HG03571 (cell line): ENCODE results near the gene TIMM8B.
"Not testable (repeated sequence)": the region's sequence is repeated elsewhere in the genome, so short reads cannot be mapped to it uniquely, and the experiment has no call there.

ENCODE experiments used
- ATAC-seq: cut with Tn5 transposase; IDR thresholded peaks from one replicate; pipeline ENCODE4 v1.9.1; 2021; ENCODE audit not compliant: unreplicated experiment

TIMM8B gene

DNA sequence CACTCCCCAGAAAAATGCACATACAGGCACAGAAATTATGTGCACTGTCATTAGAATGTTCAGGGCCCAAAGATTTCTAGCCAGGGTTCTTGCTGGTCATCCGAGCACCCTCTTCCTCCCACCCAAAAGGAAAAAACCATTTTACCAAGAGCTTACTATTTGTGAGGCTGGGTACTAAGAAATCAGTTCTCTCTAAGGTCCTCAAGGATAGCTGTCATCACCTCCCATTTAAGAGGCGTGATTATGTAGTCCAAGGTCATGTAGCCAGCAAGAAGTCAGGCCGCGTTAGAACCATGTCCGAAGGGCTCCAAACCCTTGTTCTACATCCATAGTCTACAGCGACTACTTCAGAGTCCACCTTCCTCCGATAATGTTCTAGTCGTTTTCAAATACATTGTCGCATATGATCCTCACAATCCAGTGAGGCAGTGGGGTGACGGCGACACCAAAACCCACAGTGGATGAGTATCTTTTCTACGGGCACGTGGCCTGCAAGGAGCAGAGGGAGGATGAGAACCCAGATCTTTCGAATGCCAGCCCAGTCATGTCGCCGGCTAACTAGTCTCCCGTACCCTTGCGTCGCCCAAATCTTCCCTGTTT is 634 bp downstream of the TIMM8B start:
- peak; percentile 25 for ATAC-seq

GRCh38 chr11:112082729-112083128 is 3.8 kb downstream of the TIMM8B start:
- ATAC-seq = no peak

- ATAC-seq = peak; percentile 87
These were observed 12.4 kb downstream of the TIMM8B start, which contains the start of the genes NKAPD1 and PIH1D2 for GRCh38 chr11:112073941-112074811. Gene NKAPD1, plus strand, starts transcription at chr11:112074299. Its CDS starts 1,276 bp downstream, at chr11:112075575. Gene PIH1D2, minus strand, starts transcription at chr11:112074017. Its CDS starts 843 bp downstream, at chr11:112073174.

DNA sequence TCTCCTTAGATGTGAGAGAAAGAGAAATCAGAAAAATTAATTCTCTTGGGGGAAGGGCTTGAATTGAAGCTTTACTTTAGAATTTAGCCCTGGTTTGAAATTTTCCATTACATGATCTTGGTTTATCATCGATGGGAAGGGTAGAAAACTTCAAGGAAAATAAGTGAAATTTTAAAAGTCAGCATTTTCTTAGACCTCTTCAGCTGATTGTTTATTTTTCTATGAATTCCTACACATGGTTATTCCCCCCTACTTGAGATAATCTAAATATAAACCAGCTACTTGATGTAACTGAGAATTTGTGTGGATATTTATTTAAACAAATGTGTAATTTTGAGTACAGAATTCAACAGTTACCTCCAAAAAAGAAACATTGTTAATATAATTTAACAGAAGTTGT is 23.6 kb downstream of the TIMM8B start:
- no peak for ATAC-seq

GRCh38 chr11:112058103-112058502 is 28.5 kb downstream of the TIMM8B start:
- ATAC-seq = no peak

DNA sequence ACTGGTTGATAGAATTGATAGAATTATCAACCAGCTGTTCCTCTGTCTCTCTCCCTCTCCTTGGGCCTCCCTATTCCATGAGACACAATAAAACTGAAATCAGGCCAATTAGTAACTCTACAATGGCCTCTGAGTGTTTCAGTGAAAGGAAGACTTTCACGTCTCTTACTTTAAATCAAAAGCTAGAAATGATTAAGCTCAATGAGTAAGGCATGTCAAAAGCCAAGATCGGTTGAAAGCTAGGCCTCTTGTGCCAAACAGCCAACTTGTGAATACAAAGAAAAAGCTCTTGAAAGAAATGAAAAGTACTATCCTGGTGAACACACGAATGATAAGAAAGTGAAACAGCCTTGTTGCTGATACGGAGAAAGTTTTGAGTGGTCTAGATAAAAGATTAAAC is 29.4 kb downstream of the TIMM8B start:
- ATAC-seq = no peak

- no peak for ATAC-seq
These were observed 34.8 kb downstream of the TIMM8B start for GRCh38 chr11:112051768-112052167.

- ATAC-seq = peak; percentile 69
These were observed 35.8 kb downstream of the TIMM8B start for GRCh38 chr11:112050721-112051120.

GRCh38 chr11:112049777-112050176 is 36.8 kb downstream of the TIMM8B start:
- ATAC-seq = no peak

DNA sequence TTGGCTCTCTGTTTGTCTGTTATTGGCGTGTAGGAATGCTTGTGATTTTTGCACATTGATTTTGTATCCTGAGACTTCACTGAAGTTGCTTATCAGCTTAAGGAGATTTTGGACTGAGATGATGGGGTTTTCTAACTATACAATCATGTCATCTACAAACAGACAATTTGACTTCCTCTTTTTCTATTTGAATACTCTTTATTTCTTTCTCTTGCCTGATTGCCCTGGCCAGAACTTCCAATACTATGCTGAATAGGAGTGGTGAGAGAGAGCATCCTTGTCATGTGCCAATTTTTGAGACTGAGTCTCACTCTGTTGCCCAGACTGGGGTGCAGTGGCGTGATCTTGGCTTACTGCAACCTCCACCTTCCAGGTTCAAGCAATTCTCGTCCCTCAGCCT is 38.3 kb downstream of the TIMM8B start:
- not testable (repeated sequence) for ATAC-seq

GRCh38 chr11:112046647-112047046 is 39.9 kb downstream of the TIMM8B start:
- ATAC-seq = not testable (repeated sequence)

GRCh38 chr11:112044961-112045360 is 41.6 kb downstream of the TIMM8B start:
- no peak for ATAC-seq

GRCh38 chr11:112042961-112043304 is 43.6 kb downstream of the TIMM8B start:
- ATAC-seq = no peak

DNA sequence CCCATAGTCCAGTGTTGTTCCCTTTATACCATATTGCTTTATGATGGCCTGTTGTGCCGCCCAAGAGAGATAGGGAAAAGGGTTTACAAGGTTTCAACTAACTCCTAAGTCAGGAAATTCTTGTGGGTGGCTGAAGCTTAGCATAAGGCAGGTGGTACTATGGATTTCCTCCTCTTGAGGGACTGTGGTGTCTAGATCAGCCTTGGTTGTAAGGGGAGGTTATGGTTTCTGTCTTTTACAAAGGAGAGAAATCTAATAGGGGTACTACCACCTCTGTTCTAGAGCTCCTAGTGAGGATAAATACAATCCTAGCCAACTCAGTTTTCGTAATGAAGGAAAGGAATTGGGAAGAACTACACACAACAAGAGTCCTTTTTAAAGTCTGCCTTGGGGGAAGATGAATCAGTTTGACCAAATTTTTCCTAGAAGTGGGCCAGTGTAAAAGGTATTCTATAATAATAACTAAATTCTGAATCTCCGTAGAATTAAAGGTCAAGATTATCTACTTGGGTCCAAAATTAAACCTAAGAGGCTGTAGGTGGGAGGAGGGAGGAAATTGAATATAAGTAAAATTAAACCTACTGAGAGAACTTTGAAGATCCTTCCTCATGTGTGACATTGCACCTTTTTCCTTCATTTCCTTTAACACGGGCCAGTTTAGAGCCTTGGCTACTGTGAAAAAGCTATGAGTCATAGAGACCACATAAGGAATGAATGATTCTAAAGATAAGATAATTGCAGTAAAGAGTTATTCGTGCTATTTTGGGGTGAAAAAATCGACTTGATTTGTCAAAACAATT is 44.2 kb downstream of the TIMM8B start:
- no peak for ATAC-seq

DNA sequence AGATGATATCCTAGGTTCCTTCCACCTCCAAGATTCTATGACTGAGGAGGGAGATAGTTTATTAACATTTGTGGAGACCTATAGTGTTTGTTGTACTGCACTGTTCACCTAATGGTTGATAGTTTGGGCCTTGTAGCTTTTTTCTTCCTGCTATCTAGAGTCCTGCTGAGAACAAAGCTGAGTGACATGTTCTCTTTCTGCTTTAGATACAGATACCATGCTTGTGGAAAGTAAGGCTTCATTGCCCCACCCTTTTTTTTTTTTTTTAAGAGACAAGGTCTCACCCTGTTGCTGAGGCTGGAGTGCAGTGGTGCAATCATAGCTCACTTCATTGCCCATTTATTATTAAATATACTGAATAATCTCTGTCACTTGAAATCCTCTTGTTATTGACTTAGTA is 49.0 kb downstream of the TIMM8B start:
- no peak for ATAC-seq
